GM12878 (cell line): ENCODE measurements around the gene SELE. TPM values are rescaled to one million over a fixed set of nuclear protein-coding genes. Genes with fewer than 3 reads are reported as not detected.

ENCODE experiments used
- HCFC1 ChIP-seq: fragments of 150-350 bp; IDR thresholded peaks from 2 replicates; pipeline ENCODE4 v1.6.1; 2014; ENCODE audit warnings: low read length
- HDAC2 ChIP-seq: fragments of 200-600 bp; sonication (generic); IDR thresholded peaks from 2 replicates; pipeline ENCODE4 v1.6.1; 2017
- POLR2AphosphoS2 ChIP-seq: IDR thresholded peaks from 2 replicates; pipeline ENCODE4 v1.6.1; 2011; ENCODE audit warnings: low read depth, mild to moderate bottlenecking, low read length, improper control_type of control experiment, moderate library complexity
- SIN3A ChIP-seq: IDR thresholded peaks from 2 replicates; pipeline ENCODE4 v1.6.1; 2012; ENCODE audit warnings: low read depth, low read length, improper control_type of control experiment
- SREBF1 ChIP-seq: IDR thresholded peaks from 2 replicates; pipeline ENCODE4 v1.6.1; 2012; ENCODE audit warnings: mild to moderate bottlenecking, low read length
- TBL1XR1 ChIP-seq: IDR thresholded peaks from 2 replicates; pipeline ENCODE4 v1.6.1; 2012; ENCODE audit warnings: low read depth, low read length, improper control_type of control experiment
- ZZZ3 ChIP-seq: IDR thresholded peaks from 2 replicates; pipeline ENCODE4 v1.6.1; 2011; ENCODE audit warnings: low read depth; ENCODE audit not compliant: control insufficient read depth, insufficient read length
- polyA plus RNA-seq, 11 experiments: library from polyadenylated mRNA; depleted of rRNA in 4 of 11; unstranded in 6 of 11; stranded (reverse) in 5 of 11; fragments of >200 nt; fragmentation: Nextera tagmentation in 4 of 11; fragmentation: Illumina TruSeq in 1 of 11; extraction: Ambion mirVana in 4 of 11; extraction: Trizol in 1 of 11; gene quantifications; 1 replicate in 1 of 11; 2 replicates in 10 of 11; pipeline versions ENCODE4 v1.2.1 to v1.2.3, GENCODE V29; 2011 to 2016; ENCODE audit warnings: inconsistent platforms in 2 of 11, missing spikeins in 2 of 11, low read depth in 1 of 11
- total RNA-seq, 4 experiments: library from RNA; depleted of rRNA in 3 of 4; stranded (reverse); fragments of >200 nt in 3 of 4; fragmentation: Illumina TruSeq in 1 of 4; extraction: Trizol in 1 of 4; gene quantifications; 2 replicates each; pipeline versions ENCODE4 v1.2.1 to v1.2.3, GENCODE V29; 2013 to 2021
- TF ChIP-seq, protein P1 (sequence below): IDR thresholded peaks from 2 replicates; pipeline ENCODE4 v1.6.1; 2012; ENCODE audit warnings: improper control_type of control experiment, low read depth, low read length; ENCODE audit not compliant: insufficient replicate concordance
- TF ChIP-seq, protein P2 (sequence below): IDR thresholded peaks from 2 replicates; pipeline ENCODE4 v1.6.1; 2011; ENCODE audit warnings: low read depth, mild to moderate bottlenecking, low read length, moderate library complexity, borderline replicate concordance; ENCODE audit errors: extremely low read depth
- TF ChIP-seq, protein P3 (sequence below): fragments of 450-650 bp; IDR thresholded peaks from 2 replicates; pipeline ENCODE4 v1.6.1; 2016; ENCODE audit warnings: mild to moderate bottlenecking
- TF ChIP-seq, protein P4 (sequence below): IDR thresholded peaks from 2 replicates; pipeline ENCODE4 v1.6.1; 2012; ENCODE audit warnings: low read depth, low read length, improper control_type of control experiment

The SELE gene
- total and polyA plus RNA-seq, 10 of the 15 experiments (the other 5 are each of a cell fraction or from before 2014, with no cell fraction given) = not detected

DNA sequence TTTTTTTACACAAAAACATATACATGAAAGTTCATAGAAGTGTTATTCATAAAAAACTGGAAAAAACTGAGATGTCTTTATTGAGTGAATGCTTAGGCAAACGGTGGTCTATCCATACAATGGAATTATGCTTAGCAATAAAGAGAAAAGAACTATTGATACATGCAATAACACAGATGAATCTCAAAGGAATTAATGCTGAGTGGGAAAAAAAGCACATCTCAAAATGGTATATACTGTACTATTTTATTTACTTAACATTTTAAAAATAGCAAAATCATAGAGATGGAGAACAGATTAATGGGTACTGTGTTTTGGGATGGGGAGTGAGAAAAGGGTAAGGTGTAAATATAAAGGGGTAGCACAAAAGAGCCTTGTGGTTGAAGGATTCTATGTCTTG lies 31.0 kb upstream of the SELE start (continued):
- TF ChIP-seq, protein P1, sequence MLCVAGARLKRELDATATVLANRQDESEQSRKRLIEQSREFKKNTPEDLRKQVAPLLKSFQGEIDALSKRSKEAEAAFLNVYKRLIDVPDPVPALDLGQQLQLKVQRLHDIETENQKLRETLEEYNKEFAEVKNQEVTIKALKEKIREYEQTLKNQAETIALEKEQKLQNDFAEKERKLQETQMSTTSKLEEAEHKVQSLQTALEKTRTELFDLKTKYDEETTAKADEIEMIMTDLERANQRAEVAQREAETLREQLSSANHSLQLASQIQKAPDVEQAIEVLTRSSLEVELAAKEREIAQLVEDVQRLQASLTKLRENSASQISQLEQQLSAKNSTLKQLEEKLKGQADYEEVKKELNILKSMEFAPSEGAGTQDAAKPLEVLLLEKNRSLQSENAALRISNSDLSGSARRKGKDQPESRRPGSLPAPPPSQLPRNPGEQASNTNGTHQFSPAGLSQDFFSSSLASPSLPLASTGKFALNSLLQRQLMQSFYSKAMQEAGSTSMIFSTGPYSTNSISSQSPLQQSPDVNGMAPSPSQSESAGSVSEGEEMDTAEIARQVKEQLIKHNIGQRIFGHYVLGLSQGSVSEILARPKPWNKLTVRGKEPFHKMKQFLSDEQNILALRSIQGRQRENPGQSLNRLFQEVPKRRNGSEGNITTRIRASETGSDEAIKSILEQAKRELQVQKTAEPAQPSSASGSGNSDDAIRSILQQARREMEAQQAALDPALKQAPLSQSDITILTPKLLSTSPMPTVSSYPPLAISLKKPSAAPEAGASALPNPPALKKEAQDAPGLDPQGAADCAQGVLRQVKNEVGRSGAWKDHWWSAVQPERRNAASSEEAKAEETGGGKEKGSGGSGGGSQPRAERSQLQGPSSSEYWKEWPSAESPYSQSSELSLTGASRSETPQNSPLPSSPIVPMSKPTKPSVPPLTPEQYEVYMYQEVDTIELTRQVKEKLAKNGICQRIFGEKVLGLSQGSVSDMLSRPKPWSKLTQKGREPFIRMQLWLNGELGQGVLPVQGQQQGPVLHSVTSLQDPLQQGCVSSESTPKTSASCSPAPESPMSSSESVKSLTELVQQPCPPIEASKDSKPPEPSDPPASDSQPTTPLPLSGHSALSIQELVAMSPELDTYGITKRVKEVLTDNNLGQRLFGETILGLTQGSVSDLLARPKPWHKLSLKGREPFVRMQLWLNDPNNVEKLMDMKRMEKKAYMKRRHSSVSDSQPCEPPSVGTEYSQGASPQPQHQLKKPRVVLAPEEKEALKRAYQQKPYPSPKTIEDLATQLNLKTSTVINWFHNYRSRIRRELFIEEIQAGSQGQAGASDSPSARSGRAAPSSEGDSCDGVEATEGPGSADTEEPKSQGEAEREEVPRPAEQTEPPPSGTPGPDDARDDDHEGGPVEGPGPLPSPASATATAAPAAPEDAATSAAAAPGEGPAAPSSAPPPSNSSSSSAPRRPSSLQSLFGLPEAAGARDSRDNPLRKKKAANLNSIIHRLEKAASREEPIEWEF = no peak
- TF ChIP-seq, protein P2, sequence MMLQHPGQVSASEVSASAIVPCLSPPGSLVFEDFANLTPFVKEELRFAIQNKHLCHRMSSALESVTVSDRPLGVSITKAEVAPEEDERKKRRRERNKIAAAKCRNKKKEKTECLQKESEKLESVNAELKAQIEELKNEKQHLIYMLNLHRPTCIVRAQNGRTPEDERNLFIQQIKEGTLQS = no peak
- no peak for TF ChIP-seq POLR2AphosphoS2
- TF ChIP-seq, protein P3, sequence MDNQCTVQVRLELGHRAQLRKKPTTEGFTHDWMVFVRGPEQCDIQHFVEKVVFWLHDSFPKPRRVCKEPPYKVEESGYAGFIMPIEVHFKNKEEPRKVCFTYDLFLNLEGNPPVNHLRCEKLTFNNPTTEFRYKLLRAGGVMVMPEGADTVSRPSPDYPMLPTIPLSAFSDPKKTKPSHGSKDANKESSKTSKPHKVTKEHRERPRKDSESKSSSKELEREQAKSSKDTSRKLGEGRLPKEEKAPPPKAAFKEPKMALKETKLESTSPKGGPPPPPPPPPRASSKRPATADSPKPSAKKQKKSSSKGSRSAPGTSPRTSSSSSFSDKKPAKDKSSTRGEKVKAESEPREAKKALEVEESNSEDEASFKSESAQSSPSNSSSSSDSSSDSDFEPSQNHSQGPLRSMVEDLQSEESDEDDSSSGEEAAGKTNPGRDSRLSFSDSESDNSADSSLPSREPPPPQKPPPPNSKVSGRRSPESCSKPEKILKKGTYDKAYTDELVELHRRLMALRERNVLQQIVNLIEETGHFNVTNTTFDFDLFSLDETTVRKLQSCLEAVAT = no peak
- TF ChIP-seq ZZZ3 = no peak
- TF ChIP-seq SREBF1 = no peak
- TF ChIP-seq HDAC2 = no peak
- TF ChIP-seq SIN3A = no peak
- TF ChIP-seq TBL1XR1 = no peak
- TF ChIP-seq, protein P4, sequence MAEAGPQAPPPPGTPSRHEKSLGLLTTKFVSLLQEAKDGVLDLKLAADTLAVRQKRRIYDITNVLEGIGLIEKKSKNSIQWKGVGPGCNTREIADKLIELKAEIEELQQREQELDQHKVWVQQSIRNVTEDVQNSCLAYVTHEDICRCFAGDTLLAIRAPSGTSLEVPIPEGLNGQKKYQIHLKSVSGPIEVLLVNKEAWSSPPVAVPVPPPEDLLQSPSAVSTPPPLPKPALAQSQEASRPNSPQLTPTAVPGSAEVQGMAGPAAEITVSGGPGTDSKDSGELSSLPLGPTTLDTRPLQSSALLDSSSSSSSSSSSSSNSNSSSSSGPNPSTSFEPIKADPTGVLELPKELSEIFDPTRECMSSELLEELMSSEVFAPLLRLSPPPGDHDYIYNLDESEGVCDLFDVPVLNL = no peak
- no peak for TF ChIP-seq HCFC1
- TF ChIP-seq, all 136 proteins: peak for 0
